A673 (cell line): ENCODE results near the gene NRDC. TPM values are rescaled to one million over a fixed set of nuclear protein-coding genes. Genes with fewer than 3 reads are reported as not detected.

Experiments used
- BruUV-seq: library from RNA; stranded (reverse); fragments of 400-500 nt; replicated peaks from 2 replicates; lab custom pipeline; 2021; lab: Mats Ljungman, UMichigan
- CTCF ChIA-PET: fragments of 300-600 bp; sonication (Branson Sonifier 250); formaldehyde crosslinking; loops from one replicate; lab custom pipeline; 2022; ENCODE audit warnings: antibody characterized with exemption; lab: Charles Lee
- POLR2A ChIA-PET: fragments of 300-600 bp; sonication (Branson Sonifier 250); formaldehyde crosslinking; loops from one replicate; lab custom pipeline; 2022; ENCODE audit warnings: antibody characterized with exemption; ENCODE audit not compliant: low non-redundant PET; lab: Charles Lee
- DNase-seq: peaks from one replicate; pipeline ENCODE4 v3.0.0-alpha.2; 2015; ENCODE audit warnings: low spot score
- H3K27ac ChIP-seq: fragments of 200-600 bp; sonication (generic); 2 replicates; pipeline ENCODE4 v1.5.1; 2016; ENCODE audit warnings: mixed run types, low read depth, mild to moderate bottlenecking, mixed read lengths, antibody characterized with exemption, low read length; ENCODE audit not compliant: poor library complexity, severe bottlenecking
- H3K27me3 ChIP-seq: fragments of 200-600 bp; sonication (generic); replicated peaks from 2 replicates; pipeline ENCODE4 v1.6.1; 2017; ENCODE audit warnings: mixed run types, low read depth, mild to moderate bottlenecking, mixed read lengths, antibody characterized with exemption, low read length; ENCODE audit not compliant: insufficient read depth, poor library complexity
- H3K36me3 ChIP-seq: fragments of 200-600 bp; sonication (generic); 2 replicates; pipeline ENCODE4 v1.6.1; 2016; ENCODE audit warnings: mixed run types, mild to moderate bottlenecking, mixed read lengths, antibody characterized with exemption, low read length; ENCODE audit not compliant: insufficient read depth, poor library complexity, severe bottlenecking
- H3K4me1 ChIP-seq: fragments of 200-600 bp; sonication (generic); 2 replicates; pipeline ENCODE4 v1.6.1; 2017; ENCODE audit warnings: mixed run types, mild to moderate bottlenecking, mixed read lengths, antibody characterized with exemption, low read length; ENCODE audit not compliant: insufficient read depth, poor library complexity, severe bottlenecking
- H3K4me3 ChIP-seq: fragments of 200-600 bp; sonication (generic); 2 replicates; pipeline ENCODE4 v1.5.1; 2016; ENCODE audit warnings: low read depth, mixed run types, mild to moderate bottlenecking, mixed read lengths, low read length; ENCODE audit not compliant: poor library complexity, severe bottlenecking
- H3K9me3 ChIP-seq: fragments of 200-600 bp; sonication (generic); 2 replicates; pipeline ENCODE4 v1.6.1; 2016; ENCODE audit warnings: mixed run types, low read depth, mild to moderate bottlenecking, mixed read lengths, antibody characterized with exemption, low read length; ENCODE audit not compliant: poor library complexity, severe bottlenecking
- EZH2 ChIP-seq: fragments of 200-600 bp; sonication (generic); IDR thresholded peaks from 2 replicates; pipeline ENCODE4 v1.6.1; 2017; ENCODE audit warnings: borderline replicate concordance, low read depth, mild to moderate bottlenecking, mixed read lengths, antibody characterized with exemption, low read length; ENCODE audit not compliant: poor library complexity, severe bottlenecking
- intact Hi-C: fragments of 100-400 bp; cut with micrococcal nuclease; formaldehyde crosslinking; loops from one replicate; pipeline ENCODE4 v1.10.0; 2022; ENCODE audit not compliant: unreplicated experiment
- total RNA-seq: library from RNA; stranded (reverse); gene quantifications from 2 replicates; pipeline ENCODE4 v1.2.3, GENCODE V29; 2021
- TF ChIP-seq, protein P1 (sequence below): fragments of 300-800, 200-600 bp; sonication (generic); conservative IDR thresholded peaks from 2 replicates; pipeline ENCODE4 v1.5.1; 2017; ENCODE audit warnings: low read depth, mild to moderate bottlenecking, antibody characterized with exemption, low read length, moderate library complexity, mixed read lengths

The NRDC gene
- total RNA-seq, 1 experiment from 2014 or later, result 1,009 TPM

DNA sequence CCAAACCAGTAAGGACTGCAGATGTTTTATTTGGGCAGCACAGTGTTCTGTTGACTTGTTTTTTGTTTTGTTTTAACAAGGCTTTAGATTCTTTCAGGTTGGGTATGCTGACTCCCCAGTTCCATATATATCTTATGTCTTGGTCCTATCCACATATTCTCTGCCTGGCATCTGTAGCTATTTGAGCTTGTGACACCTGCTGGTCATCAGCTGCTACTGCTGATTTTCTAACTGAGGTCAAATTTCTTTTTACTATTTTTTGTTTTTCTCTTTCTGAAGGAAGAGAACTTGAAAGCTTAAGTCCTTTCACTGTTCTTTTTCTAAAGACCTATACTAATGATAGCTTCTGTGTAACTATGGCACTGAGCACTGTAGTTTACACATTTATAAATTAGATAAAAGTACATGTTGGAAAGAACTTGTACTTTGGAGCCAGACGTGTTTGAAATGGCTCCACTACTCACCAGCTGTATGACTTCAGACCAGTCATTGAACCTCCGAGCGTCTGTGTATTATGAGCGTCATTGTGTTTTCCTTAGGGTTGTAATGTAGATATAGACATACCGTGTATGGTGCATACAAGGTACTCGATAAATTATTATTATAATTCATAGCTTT, 109.4 kb downstream of the NRDC start:
- BruUV-seq, result no TSS peak
- no peaks in the 10 kb centered on the region for H3K4me1 ChIP-seq
- CTCF ChIA-PET, result interaction anchor here (1.0 to 2.1 kb wide), 4 partner anchors 17 to 142 kb away, joined by 3 to 28 read pairs (median 6); no protein-coding TSS in a partner anchor
- peaks cover 25% of the 10 kb centered on the region for H3K36me3 ChIP-seq
- TF ChIP-seq, protein P1, sequence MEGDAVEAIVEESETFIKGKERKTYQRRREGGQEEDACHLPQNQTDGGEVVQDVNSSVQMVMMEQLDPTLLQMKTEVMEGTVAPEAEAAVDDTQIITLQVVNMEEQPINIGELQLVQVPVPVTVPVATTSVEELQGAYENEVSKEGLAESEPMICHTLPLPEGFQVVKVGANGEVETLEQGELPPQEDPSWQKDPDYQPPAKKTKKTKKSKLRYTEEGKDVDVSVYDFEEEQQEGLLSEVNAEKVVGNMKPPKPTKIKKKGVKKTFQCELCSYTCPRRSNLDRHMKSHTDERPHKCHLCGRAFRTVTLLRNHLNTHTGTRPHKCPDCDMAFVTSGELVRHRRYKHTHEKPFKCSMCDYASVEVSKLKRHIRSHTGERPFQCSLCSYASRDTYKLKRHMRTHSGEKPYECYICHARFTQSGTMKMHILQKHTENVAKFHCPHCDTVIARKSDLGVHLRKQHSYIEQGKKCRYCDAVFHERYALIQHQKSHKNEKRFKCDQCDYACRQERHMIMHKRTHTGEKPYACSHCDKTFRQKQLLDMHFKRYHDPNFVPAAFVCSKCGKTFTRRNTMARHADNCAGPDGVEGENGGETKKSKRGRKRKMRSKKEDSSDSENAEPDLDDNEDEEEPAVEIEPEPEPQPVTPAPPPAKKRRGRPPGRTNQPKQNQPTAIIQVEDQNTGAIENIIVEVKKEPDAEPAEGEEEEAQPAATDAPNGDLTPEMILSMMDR, result peak; percentile 92
- no peak for TF ChIP-seq EZH2
- H3K27ac ChIP-seq, result no peak overlapping the region
- H3K4me3 ChIP-seq, result no peak overlapping the region
- no peaks in the 10 kb centered on the region for H3K27me3 ChIP-seq
- no peaks in the 10 kb centered on the region for H3K9me3 ChIP-seq
- intact Hi-C loops, result loop anchor here (1.0 to 10.0 kb wide), 2 partner anchors 142 to 424 kb away; no protein-coding TSS in a partner anchor
- peak; percentile 76 for DNase-seq
- POLR2A ChIA-PET, result interaction anchor here (0.6 kb wide), 1 partner anchor 427 kb away, joined by 6 read pairs; no protein-coding TSS in a partner anchor

DNA sequence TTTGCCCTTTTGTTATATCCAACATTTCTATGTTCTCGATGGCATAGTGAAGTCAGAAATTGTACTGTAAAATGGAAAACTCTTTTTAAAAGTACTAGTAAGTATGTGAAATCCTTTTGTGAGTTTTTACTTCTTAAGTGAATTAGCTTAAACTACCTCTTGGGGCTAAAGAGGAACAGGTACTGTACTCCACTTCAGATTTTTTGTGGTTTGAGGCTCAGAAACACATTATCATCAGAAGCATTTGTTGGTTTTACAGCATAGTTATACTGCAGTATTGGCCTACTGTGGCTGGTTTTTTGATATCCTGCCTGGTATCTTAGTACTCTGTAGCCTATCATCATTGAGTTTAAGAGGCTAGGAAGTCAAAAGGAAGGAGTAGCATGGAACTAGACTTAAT, 117.2 kb downstream of the NRDC start:
- TF ChIP-seq, protein P1, result no peak
- TF ChIP-seq EZH2, result no peak
- ChIA-PET POLR2A (no interaction called here), CTCF (no interaction called here)
- Histone ChIP-seq H3K4me1 (no peaks in the 10 kb centered on the region), H3K27me3 (no peaks in the 10 kb centered on the region), H3K4me3 (no peak overlapping the region), H3K27ac (no peak overlapping the region), H3K9me3 (no peaks in the 10 kb centered on the region), H3K36me3 (peaks cover 8% of the 10 kb centered on the region)
- intact Hi-C loops, result loop anchor here (10.0 kb wide), 1 partner anchor 417 kb away; no protein-coding TSS in a partner anchor
- no TSS peak for BruUV-seq
- no peak for DNase-seq

DNA sequence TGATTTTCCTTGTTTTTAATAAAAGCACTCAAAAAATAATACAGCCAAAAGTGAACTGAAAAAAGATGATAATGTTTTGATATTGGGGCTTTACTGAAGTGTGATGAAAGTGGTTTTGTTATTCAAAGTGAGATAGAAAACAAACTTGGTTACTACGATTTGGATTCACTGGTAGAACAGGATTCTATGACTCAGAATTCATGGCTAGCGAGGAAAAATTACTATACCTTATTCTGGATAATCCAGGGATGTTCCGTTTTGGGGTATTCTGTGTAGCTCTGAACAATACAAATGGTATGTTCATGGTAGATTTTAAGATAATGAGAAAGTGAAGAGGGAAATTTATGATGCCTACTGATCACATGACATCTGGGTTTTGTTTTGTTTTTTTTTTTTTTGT, 117.7 kb downstream of the NRDC start:
- Histone ChIP-seq H3K36me3 (peaks cover 3% of the 10 kb centered on the region), H3K4me1 (no peaks in the 10 kb centered on the region), H3K27me3 (no peaks in the 10 kb centered on the region), H3K9me3 (no peaks in the 10 kb centered on the region), H3K27ac (no peak overlapping the region), H3K4me3 (no peak overlapping the region)
- no TSS peak for BruUV-seq
- CTCF ChIA-PET, result no interaction called here
- DNase-seq, result no peak
- intact Hi-C loops, result loop anchor here (10.0 kb wide), 1 partner anchor 416 kb away; no protein-coding TSS in a partner anchor
- POLR2A ChIA-PET, result no interaction called here
- TF ChIP-seq, protein P1, result no peak
- TF ChIP-seq EZH2, result no peak
